ENCODE measurements around the gene TRNT1. TPM values are rescaled to one million over a fixed set of nuclear protein-coding genes. Genes with fewer than 3 reads are reported as not detected.

The TRNT1 gene
- total RNA-seq, 3 donors from 2014 or later, result 21.5 to 25.1 (median 24.3) TPM

- intact Hi-C loops (cut with DNase I, micrococcal nuclease), result no loop called here
- no peaks in the 10 kb centered on the region for H3K36me3 ChIP-seq (ENCODE audit: low read depth)
- ATAC-seq, result no peak
- no peak for TF ChIP-seq CTCF (IDR thresholded peaks at IDR 0.05)
- no peaks in the 10 kb centered on the region for H3K9me3 ChIP-seq
- peaks cover 18% of the 10 kb centered on the region for H3K4me1 ChIP-seq (ENCODE audit: low read depth)
- DNase-seq, result peak in 1 of 3 donors; percentile 8
- H3K4me3 ChIP-seq, result peak overlapping the region; percentile 97
Measured at GRCh38 chr3:3178498-3179328, 52.0 kb downstream of the TRNT1 start.

DNA sequence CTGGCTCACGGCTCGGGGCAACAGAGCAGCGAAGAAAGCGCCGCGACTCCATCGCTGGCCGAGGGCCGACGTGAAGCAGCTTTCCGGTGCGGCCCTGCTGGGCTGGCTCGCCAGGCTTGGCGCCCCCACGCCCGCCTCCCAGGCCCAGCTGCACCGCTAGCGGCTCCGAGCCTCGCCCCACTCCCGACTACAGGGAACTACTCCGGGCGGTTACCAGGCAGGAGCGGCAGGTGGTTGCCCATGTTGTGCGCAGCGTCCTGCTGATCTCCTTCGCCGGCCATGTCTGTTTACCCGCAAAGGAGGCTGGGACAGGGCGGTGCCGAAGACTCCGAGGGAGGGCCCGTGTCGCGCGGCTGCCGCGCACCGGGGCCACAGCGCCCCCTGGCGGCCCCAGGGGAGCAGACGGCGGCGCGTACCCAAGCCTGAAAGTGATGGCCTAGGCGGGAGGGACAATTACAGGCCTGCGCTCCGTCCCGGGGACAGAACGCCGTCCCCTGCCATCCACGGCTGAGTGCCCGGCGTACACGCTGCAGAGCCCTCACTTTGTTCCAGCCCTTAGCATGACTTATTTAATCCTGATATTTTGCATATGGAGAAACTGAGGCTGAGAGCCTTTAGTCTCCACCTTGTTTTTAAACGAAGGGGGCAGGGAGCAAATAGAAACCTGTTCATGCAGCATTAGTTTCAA lies 52.8 kb downstream of the TRNT1 start, which contains the start of gene CRBN:
CRBN (minus strand) TSS at position 285 of the 688 bp plus-strand sequence; CDS start at position 281, 4 bp downstream.
- peak within 1 kb of the TSS; percentile 97 for H3K4me3 ChIP-seq
- H3K9me3 ChIP-seq, result no peaks in the 10 kb centered on the region
- intact Hi-C loops (cut with DNase I, micrococcal nuclease), result no loop called here
- H3K4me1 ChIP-seq (ENCODE audit: low read depth), result peaks cover 18% of the 10 kb centered on the region
- no peaks in the 10 kb centered on the region for H3K36me3 ChIP-seq (ENCODE audit: low read depth)
- ATAC-seq (peak; percentile 100), DNase-seq (peak; percentile 90 to 96 (median 92))
- TF ChIP-seq CTCF (IDR thresholded peaks at IDR 0.05), result peak; percentile 98

GRCh38 chr3:3180456-3180855 lies 53.7 kb downstream of the TRNT1 start:
- no peak overlapping the region for H3K4me3 ChIP-seq
- H3K36me3 ChIP-seq (ENCODE audit: low read depth), result no peaks in the 10 kb centered on the region
- TF ChIP-seq CTCF (IDR thresholded peaks at IDR 0.05), result no peak
- H3K4me1 ChIP-seq (ENCODE audit: low read depth), result peaks cover 15% of the 10 kb centered on the region
- ATAC-seq, result no peak
- intact Hi-C loops (cut with DNase I, micrococcal nuclease), result no loop called here
- DNase-seq, result no peak
- no peaks in the 10 kb centered on the region for H3K9me3 ChIP-seq

GRCh38 chr3:3184876-3185275 lies 58.1 kb downstream of the TRNT1 start:
- DNase-seq (no peak), ATAC-seq (no peak)
- H3K36me3 ChIP-seq (ENCODE audit: low read depth), result no peaks in the 10 kb centered on the region
- intact Hi-C loops (cut with DNase I, micrococcal nuclease), result no loop called here
- no peak overlapping the region for H3K4me3 ChIP-seq
- TF ChIP-seq CTCF (IDR thresholded peaks at IDR 0.05), result no peak
- H3K9me3 ChIP-seq, result no peaks in the 10 kb centered on the region
- H3K4me1 ChIP-seq (ENCODE audit: low read depth), result no peaks in the 10 kb centered on the region

DNA sequence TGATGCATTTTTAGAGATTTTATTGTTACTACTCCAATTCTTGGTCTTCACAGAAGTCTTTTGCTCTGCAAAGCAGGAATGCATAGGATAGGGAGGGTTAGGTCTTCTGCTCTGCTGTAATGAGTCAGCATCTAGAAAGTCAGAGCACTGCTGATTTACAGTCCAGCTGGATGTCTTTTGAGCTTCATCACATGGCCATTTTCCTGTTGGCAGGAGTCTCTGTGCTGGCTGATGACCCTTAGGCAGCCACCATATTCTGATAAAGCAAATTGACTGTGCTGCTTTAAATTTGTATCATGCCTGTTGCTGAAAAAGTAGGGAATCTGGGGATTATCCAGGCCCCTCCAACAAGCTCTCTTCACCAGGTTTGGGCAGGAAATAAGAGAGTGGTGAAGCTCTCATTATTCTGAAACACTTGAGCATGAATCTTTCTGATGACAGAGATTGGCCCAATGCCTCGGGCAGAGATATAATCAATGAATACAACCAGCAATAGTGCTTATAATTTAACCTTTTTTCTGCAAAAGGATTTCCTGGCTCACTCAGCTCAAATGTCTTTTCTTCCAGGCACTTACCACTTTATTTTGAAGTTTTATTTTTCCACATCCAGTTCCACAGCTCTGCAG lies 62.5 kb downstream of the TRNT1 start:
- no peak for DNase-seq
- no peak for TF ChIP-seq CTCF (IDR thresholded peaks at IDR 0.05)
- intact Hi-C loops (cut with DNase I, micrococcal nuclease), result no loop called here
- Histone ChIP-seq H3K9me3 (no peaks in the 10 kb centered on the region), H3K36me3 (ENCODE audit: low read depth) (no peaks in the 10 kb centered on the region), H3K4me1 (ENCODE audit: low read depth) (no peaks in the 10 kb centered on the region), H3K4me3 (no peak overlapping the region)
- ATAC-seq, result no peak

All from mucosa of descending colon (tissue), 3 donors.